ENCODE results near the gene TNFRSF4.

DNA sequence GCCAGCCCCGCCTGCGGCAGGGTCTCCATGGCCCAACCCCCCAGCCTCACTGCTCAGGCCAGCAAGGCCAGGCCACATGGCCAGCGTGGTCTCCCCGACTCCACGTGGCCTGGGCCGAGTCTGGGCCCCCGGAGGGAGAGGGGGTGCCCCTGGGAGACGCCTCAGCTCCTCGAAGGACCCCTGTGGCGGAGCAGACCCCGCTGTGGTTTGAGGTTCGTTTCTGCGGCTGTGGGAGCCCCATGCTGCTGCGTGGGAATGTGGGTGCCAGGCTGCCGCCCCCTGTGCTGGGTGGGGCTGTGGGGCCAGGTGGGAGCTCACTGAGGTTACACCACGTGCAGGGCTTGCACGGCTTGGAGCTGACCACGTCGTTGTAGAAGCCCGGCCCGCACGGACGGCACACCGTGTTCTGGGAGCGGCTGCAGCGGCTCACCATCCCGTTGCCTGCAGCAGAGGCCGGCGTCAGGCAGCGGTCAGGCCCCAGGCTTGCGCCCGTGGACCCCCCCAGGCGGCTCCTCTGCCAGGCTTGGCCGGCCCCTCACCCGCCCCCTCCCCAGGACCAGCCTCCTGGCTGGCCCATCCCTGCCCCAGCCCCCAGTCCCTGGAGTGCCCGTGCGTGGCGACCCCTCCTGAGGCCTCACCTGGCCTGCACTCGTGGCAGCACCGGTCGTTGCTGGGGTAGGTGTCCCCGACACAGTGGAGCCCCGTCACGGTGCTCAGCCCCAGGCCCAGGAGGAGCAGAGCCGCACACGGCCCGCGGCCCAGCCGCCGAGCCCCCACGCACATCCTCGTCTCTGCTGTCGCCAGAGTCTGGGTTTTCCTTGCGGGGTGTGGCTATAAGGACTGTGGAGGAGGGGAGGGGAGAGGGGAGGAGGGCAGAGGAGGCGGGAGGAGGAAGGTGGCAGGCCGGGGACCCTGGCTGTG, at the start of gene TNFRSF4:
- no peak for TF ChIP-seq CTBP1 (IDR thresholded peaks at IDR 0.05; ENCODE audit: borderline replicate concordance)
- no peak for TF ChIP-seq BHLHE40 (IDR thresholded peaks at IDR 0.05; ENCODE audit: borderline replicate concordance)
- no peak for TF ChIP-seq ELF4 (IDR thresholded peaks at IDR 0.05)
- no peak for TF ChIP-seq SP1 (IDR thresholded peaks at IDR 0.05)
- no peak for TF ChIP-seq FOXK2 (IDR thresholded peaks at IDR 0.05)
- TF ChIP-seq L3MBTL2 (conservative IDR thresholded peaks at IDR 0.05), result no peak
- no peak for TF ChIP-seq SUZ12 (IDR thresholded peaks at IDR 0.05)
- no peak for TF ChIP-seq TARDBP (IDR thresholded peaks at IDR 0.05)
